K562 (cell line): ENCODE results near the gene PHTF2.

Experiments used
- BRCA1 ChIP-seq, 2 experiments: fragments of 450-650 bp in 1 of 2; sonication (generic) in 1 of 2; formaldehyde crosslinking in 1 of 2; IDR thresholded peaks; 2 replicates each; pipeline versions ENCODE4 v1.5.0 to v1.6.1; 2017 to 2020; ENCODE audit warnings: mild to moderate bottlenecking in 1 of 2, missing genetic modification reagents in 1 of 2
- FOXA1 ChIP-seq: fragments of 450-650 bp; IDR thresholded peaks from 2 replicates; pipeline ENCODE4 v1.6.1; 2016; ENCODE audit warnings: mild to moderate bottlenecking, borderline replicate concordance
- HMGXB4 ChIP-seq: sonication (generic); formaldehyde crosslinking; IDR thresholded peaks from 2 replicates; pipeline ENCODE4 v1.8.1; 2023; ENCODE audit warnings: mild to moderate bottlenecking, missing genetic modification reagents
- JUND ChIP-seq, 2 experiments: IDR thresholded peaks; 2 replicates in 1 of 2; 3 replicates in 1 of 2; pipeline ENCODE4 v1.6.1; 2011; ENCODE audit warnings: borderline replicate concordance in 2 of 2, low read depth in 2 of 2, low read length in 2 of 2, improper control_type of control experiment in 1 of 2, missing biosample characterization in 1 of 2, missing genetic modification characterization in 1 of 2, missing genetic modification reagents in 1 of 2
- MYBL2 ChIP-seq, 2 experiments: fragments of 450-650 bp in 1 of 2; sonication (generic) in 1 of 2; formaldehyde crosslinking in 1 of 2; IDR thresholded peaks; 2 replicates each; pipeline versions ENCODE4 v1.6.1 to v1.8.1; 2017 to 2022; ENCODE audit warnings: borderline replicate concordance in 1 of 2, inconsistent platforms in 1 of 2, low read depth in 1 of 2, mild to moderate bottlenecking in 1 of 2, missing genetic modification reagents in 1 of 2, moderate library complexity in 1 of 2
- POLR2A ChIP-seq: fragments of 450-650 bp; conservative IDR thresholded peaks from 2 replicates; pipeline ENCODE4 v1.6.1; 2016
- SMARCA4 ChIP-seq: fragments of 450-650 bp; IDR thresholded peaks from 2 replicates; pipeline ENCODE4 v1.6.1; 2016
- SMC3 ChIP-seq: conservative IDR thresholded peaks from 2 replicates; pipeline ENCODE4 v1.6.1; 2011; ENCODE audit warnings: low read depth, low read length, improper control_type of control experiment; ENCODE audit not compliant: insufficient read depth
- TAL1 ChIP-seq: fragments of 450-650 bp; IDR thresholded peaks from 2 replicates; pipeline ENCODE4 v1.6.1; 2016; ENCODE audit warnings: mild to moderate bottlenecking
- TF ChIP-seq, protein P1 (sequence below), 2 experiments: fragments of 450-650 bp; formaldehyde crosslinking in 1 of 2; IDR thresholded peaks; 2 replicates each; pipeline versions ENCODE4 v1.4.0 to v1.6.1; 2014 to 2020; ENCODE audit warnings: mild to moderate bottlenecking in 2 of 2, borderline replicate concordance in 1 of 2, low read depth in 1 of 2
- TF ChIP-seq, protein P2 (sequence below), 3 experiments: IDR thresholded peaks in 2 of 3; conservative IDR thresholded peaks in 1 of 3; 2 replicates each; pipeline ENCODE4 v1.5.1; 2011 to 2012; ENCODE audit warnings: low read length in 3 of 3, mild to moderate bottlenecking in 3 of 3, control low read depth in 2 of 3, improper control_type of control experiment in 1 of 3, inconsistent platforms in 1 of 3, low read depth in 1 of 3, mixed read lengths in 1 of 3, moderate library complexity in 1 of 3; ENCODE audit not compliant: insufficient read depth in 2 of 3

DNA sequence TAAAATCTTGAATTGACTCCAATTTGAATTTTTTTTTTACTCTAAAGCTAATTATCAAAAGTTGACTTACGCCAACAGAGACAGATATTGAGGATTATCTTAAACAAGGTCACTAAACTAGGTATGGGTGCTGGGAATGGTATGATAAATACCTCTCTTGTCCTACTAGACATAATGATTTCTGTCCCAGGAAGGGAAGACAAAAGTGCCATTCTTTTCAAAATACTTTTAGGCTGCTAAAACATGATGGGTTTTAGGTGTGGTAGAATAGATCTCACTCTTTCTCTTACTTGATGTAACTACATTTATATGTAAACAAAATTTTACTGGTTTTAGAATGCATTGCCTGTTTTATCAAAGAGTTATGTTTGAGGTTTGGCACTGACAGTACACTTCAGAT, 15.5 kb upstream of the PHTF2 start:
- TF ChIP-seq BRCA1 (IDR thresholded peaks at IDR 0.05) (no peak), BRCA1 (CRISPR knock-in tag; IDR thresholded peaks at IDR 0.05) (no peak), JUND (IDR thresholded peaks at IDR 0.05; ENCODE audit: borderline replicate concordance, low read depth, low read length) (no peak), JUND (tag; IDR thresholded peaks at IDR 0.05; ENCODE audit: borderline replicate concordance, low read depth, low read length) (no peak), MYBL2 (IDR thresholded peaks at IDR 0.05; ENCODE audit: low read depth) (no peak), MYBL2 (CRISPR knock-in tag; IDR thresholded peaks at IDR 0.05; ENCODE audit: borderline replicate concordance) (no peak), SMARCA4 (no peak), FOXA1 (no peak), SMC3 (no peak), TAL1 (no peak), POLR2A (no peak), HMGXB4 (CRISPR knock-in tag) (no peak)
- TF ChIP-seq, protein P1, sequence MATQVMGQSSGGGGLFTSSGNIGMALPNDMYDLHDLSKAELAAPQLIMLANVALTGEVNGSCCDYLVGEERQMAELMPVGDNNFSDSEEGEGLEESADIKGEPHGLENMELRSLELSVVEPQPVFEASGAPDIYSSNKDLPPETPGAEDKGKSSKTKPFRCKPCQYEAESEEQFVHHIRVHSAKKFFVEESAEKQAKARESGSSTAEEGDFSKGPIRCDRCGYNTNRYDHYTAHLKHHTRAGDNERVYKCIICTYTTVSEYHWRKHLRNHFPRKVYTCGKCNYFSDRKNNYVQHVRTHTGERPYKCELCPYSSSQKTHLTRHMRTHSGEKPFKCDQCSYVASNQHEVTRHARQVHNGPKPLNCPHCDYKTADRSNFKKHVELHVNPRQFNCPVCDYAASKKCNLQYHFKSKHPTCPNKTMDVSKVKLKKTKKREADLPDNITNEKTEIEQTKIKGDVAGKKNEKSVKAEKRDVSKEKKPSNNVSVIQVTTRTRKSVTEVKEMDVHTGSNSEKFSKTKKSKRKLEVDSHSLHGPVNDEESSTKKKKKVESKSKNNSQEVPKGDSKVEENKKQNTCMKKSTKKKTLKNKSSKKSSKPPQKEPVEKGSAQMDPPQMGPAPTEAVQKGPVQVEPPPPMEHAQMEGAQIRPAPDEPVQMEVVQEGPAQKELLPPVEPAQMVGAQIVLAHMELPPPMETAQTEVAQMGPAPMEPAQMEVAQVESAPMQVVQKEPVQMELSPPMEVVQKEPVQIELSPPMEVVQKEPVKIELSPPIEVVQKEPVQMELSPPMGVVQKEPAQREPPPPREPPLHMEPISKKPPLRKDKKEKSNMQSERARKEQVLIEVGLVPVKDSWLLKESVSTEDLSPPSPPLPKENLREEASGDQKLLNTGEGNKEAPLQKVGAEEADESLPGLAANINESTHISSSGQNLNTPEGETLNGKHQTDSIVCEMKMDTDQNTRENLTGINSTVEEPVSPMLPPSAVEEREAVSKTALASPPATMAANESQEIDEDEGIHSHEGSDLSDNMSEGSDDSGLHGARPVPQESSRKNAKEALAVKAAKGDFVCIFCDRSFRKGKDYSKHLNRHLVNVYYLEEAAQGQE (IDR thresholded peaks at IDR 0.05; ENCODE audit: borderline replicate concordance), result no peak
- TF ChIP-seq, protein P1 (CRISPR knock-in tag; IDR thresholded peaks at IDR 0.05; ENCODE audit: low read depth), result no peak
- TF ChIP-seq, protein P2, sequence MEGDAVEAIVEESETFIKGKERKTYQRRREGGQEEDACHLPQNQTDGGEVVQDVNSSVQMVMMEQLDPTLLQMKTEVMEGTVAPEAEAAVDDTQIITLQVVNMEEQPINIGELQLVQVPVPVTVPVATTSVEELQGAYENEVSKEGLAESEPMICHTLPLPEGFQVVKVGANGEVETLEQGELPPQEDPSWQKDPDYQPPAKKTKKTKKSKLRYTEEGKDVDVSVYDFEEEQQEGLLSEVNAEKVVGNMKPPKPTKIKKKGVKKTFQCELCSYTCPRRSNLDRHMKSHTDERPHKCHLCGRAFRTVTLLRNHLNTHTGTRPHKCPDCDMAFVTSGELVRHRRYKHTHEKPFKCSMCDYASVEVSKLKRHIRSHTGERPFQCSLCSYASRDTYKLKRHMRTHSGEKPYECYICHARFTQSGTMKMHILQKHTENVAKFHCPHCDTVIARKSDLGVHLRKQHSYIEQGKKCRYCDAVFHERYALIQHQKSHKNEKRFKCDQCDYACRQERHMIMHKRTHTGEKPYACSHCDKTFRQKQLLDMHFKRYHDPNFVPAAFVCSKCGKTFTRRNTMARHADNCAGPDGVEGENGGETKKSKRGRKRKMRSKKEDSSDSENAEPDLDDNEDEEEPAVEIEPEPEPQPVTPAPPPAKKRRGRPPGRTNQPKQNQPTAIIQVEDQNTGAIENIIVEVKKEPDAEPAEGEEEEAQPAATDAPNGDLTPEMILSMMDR (IDR thresholded peaks at IDR 0.05 in 2 of 3, conservative IDR thresholded peaks at IDR 0.05 in 1 of 3; ENCODE audit: insufficient read depth in 2 of 3, low read depth in 1 of 3, low read length in 3 of 3), result no peak
